ENCODE data around the gene RFX6. TPM values are rescaled to one million over a fixed set of nuclear protein-coding genes. Genes with fewer than 3 reads are reported as not detected.
"Not testable (repeated sequence)": the region's sequence is repeated elsewhere in the genome, so short reads cannot be mapped to it uniquely, and the experiment has no call there.

Gene RFX6
- not detected for total RNA-seq

- no peak for DNase-seq
Observed at GRCh38 chr6:116876635-116877611, at the start of gene RFX6. Gene RFX6 (plus strand): TSS chr6:116877242. CDS start chr6:116877276, 34 bp downstream.

GRCh38 chr6:116827561-116828240, 49.3 kb upstream of the RFX6 start:
- DNase-seq = no peak

- no peak for DNase-seq
Observed at GRCh38 chr6:116828983-116829382, 48.1 kb upstream of the RFX6 start, which contains the start of gene GPRC6A. Gene GPRC6A (minus strand): TSS chr6:116829083. CDS start chr6:116829013, 70 bp downstream.

GRCh38 chr6:116834526-116834925, 42.5 kb upstream of the RFX6 start:
- not testable (repeated sequence) for DNase-seq

- DNase-seq = no peak
Observed at GRCh38 chr6:116836606-116837342, 40.3 kb upstream of the RFX6 start.

GRCh38 chr6:116840091-116840490, 37.0 kb upstream of the RFX6 start:
- no peak for DNase-seq

- DNase-seq = no peak
Observed at GRCh38 chr6:116842459-116842858, 34.6 kb upstream of the RFX6 start.

GRCh38 chr6:116847227-116847626, 29.8 kb upstream of the RFX6 start:
- DNase-seq = no peak

GRCh38 chr6:116858060-116858459, 19.0 kb upstream of the RFX6 start:
- no peak for DNase-seq

- no peak for DNase-seq
Observed at GRCh38 chr6:116859264-116859663, 17.8 kb upstream of the RFX6 start.

GRCh38 chr6:116866281-116866871, 10.7 kb upstream of the RFX6 start:
- DNase-seq = no peak

- no peak for DNase-seq
Observed at GRCh38 chr6:116872771-116873170, 4.3 kb upstream of the RFX6 start.

GRCh38 chr6:116876107-116876506, 935 bp upstream of the RFX6 start:
- DNase-seq = no peak

GRCh38 chr6:116877743-116878142, 701 bp downstream of the RFX6 start:
- DNase-seq = no peak

GRCh38 chr6:116881236-116881635, 4.2 kb downstream of the RFX6 start:
- no peak for DNase-seq

GRCh38 chr6:116883005-116883404, 6.0 kb downstream of the RFX6 start:
- no peak for DNase-seq

GRCh38 chr6:116884530-116884929, 7.5 kb downstream of the RFX6 start:
- no peak for DNase-seq

- no peak for DNase-seq
Observed at GRCh38 chr6:116887168-116887567, 10.1 kb downstream of the RFX6 start.

- DNase-seq = no peak
Observed at GRCh38 chr6:116887894-116888293, 10.9 kb downstream of the RFX6 start.

- DNase-seq = no peak
Observed at GRCh38 chr6:116888732-116889360, 11.8 kb downstream of the RFX6 start.

- no peak for DNase-seq
Observed at GRCh38 chr6:116894669-116895068, 17.6 kb downstream of the RFX6 start.

GRCh38 chr6:116895935-116896334, 18.9 kb downstream of the RFX6 start:
- no peak for DNase-seq
